ENCODE measurements around the gene SPTBN1. TPM values are rescaled to one million over a fixed set of nuclear protein-coding genes. Genes with fewer than 3 reads are reported as not detected.
A peak's percentile ranks its signal among the peaks of the same experiment; 100 is the strongest.

The SPTBN1 gene
- total and polyA plus RNA-seq, 2 of the 13 experiments (the other 11 are each of a cell fraction or from before 2014, with no cell fraction given), result 123 to 299 TPM

DNA sequence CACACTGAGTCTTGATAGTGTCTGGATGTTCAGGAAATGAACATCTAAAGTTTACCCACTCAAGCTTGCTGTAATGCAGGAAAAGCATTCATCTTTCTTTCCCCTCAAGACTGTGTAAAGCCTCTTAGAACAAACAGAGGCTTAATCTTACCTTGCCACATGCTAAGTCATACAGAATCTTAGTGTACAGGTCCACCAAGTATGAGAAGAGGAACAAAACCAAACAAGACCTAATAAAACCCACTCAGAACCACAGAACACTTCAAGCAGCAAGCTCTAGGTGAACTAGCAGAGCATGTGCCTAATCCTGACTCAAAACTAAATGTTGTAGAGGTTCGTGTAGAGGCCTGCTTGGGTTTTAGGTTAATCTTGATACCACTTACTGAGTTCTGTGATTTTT, 97.6 kb downstream of the SPTBN1 start:
- WGBS (ENCODE audit: low lambda C conversion rate), result 88% methylated on average over 1 of the region's 1 CpG
- Histone ChIP-seq H3K36me3 (replicated peaks in 1 of 2; ENCODE audit: control insufficient read depth in 1 of 2, insufficient read depth in 2 of 2, low read length in 2 of 2) (peaks cover 0 to under 1% of the 10 kb centered on the region in 2 experiments; a peak in 3 of 5 replicates), H3K9ac (ENCODE audit: insufficient read depth, low read depth, low read length) (no peak overlapping the region), H2AFZ (ENCODE audit: low read length) (no peak overlapping the region), H3K4me2 (ENCODE audit: low read depth, low read length) (no peak overlapping the region), H3K27ac (ENCODE audit: extremely low read length, insufficient read depth, low read length) (peak overlapping the region; percentile 93), H3K4me3 (replicated peaks in 1 of 3; ENCODE audit: insufficient read depth in 1 of 3, low read depth in 2 of 3, low read length in 3 of 3) (no peak overlapping the region), H3K4me1 (ENCODE audit: insufficient read depth, low read length) (peaks cover 81% of the 10 kb centered on the region), H3K27me3 (ENCODE audit: control insufficient read depth in 1 of 2, insufficient read depth in 2 of 2, low read length in 2 of 2) (no peaks in the 10 kb centered on the region; a peak in 1 of 5 replicates), H3K79me2 (ENCODE audit: insufficient read depth, low read length) (peaks cover 84% of the 10 kb centered on the region), H3K9me3 (ENCODE audit: low read length) (no peaks in the 10 kb centered on the region), H4K20me1 (ENCODE audit: insufficient read depth, low read length) (peaks cover 4% of the 10 kb centered on the region; the same call in 1 of the 2 replicates)
- FAIRE-seq (no peak), ATAC-seq (no peak), DNase-seq (ENCODE audit: low spot score) (no peak)
- BruUV-seq (replicated peaks), result no TSS peak
- ChIA-PET POLR2A (interaction anchor here (0.8 to 1.9 kb wide), 7 partner anchors 8 to 28 kb away, joined by 3 to 7 read pairs (median 3); no protein-coding TSS in a partner anchor), CTCF (ENCODE audit: low intra/inter-chr PET ratio, low total read pairs) (no interaction called here)
- in situ Hi-C loops (cut with HindIII; ENCODE audit: extremely low pct_ligation_motif_present, low pct_unique_long_range_greater_than_20kb) (no loop called here), intact Hi-C loops (cut with micrococcal nuclease; ENCODE audit: unreplicated experiment) (loop anchor here (2.0 kb wide), 1 partner anchor 31 kb away; no protein-coding TSS in a partner anchor)
- TF ChIP-seq ZNF460 (CRISPR knock-in tag; IDR thresholded peaks at IDR 0.05; ENCODE audit: borderline replicate concordance) (no peak), NPAS2 (CRISPR knock-in tag; IDR thresholded peaks at IDR 0.05; ENCODE audit: borderline replicate concordance) (no peak), TMF1 (CRISPR knock-in tag; IDR thresholded peaks at IDR 0.05; ENCODE audit: low read depth) (no peak), LBX2 (CRISPR knock-in tag; IDR thresholded peaks at IDR 0.05; ENCODE audit: borderline replicate concordance) (no peak), NR2F6 (IDR thresholded peaks at IDR 0.05) (no peak), NR2F6 (CRISPR knock-in tag; IDR thresholded peaks at IDR 0.05) (no peak), POLR2G (IDR thresholded peaks at IDR 0.05; ENCODE audit: low read depth, low read length) (no peak)
- TF ChIP-seq, protein P1, sequence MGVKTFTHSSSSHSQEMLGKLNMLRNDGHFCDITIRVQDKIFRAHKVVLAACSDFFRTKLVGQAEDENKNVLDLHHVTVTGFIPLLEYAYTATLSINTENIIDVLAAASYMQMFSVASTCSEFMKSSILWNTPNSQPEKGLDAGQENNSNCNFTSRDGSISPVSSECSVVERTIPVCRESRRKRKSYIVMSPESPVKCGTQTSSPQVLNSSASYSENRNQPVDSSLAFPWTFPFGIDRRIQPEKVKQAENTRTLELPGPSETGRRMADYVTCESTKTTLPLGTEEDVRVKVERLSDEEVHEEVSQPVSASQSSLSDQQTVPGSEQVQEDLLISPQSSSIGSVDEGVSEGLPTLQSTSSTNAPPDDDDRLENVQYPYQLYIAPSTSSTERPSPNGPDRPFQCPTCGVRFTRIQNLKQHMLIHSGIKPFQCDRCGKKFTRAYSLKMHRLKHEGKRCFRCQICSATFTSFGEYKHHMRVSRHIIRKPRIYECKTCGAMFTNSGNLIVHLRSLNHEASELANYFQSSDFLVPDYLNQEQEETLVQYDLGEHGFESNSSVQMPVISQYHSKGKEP (CRISPR knock-in tag; IDR thresholded peaks at IDR 0.05), result no peak
